ENCODE measurements around the gene PRPH.

Gene PRPH

DNA sequence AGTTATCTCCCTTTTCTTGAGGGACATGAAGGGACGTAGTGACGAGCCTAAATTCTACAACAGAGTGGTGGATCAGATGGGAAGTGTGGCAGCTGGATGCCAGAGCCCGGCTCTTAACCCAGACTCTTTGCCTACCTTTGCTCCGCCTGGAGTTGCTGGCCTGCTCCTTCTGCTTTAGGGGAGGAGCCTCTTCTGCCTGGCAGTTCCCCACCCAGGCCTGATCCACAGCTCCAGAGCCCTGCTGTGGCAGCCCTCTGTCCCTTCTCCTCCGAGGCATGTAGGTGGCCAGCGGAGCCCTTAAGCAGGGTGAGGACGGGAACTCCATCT, 2.3 kb upstream of the PRPH start:
- Histone ChIP-seq H2AFZ (ENCODE audit: low read depth, low read length, severe bottlenecking) (no peak overlapping the region), H3K9ac (ENCODE audit: low read length) (no peak overlapping the region), H3K4me2 (ENCODE audit: low read depth, low read length, poor library complexity, severe bottlenecking) (no peak overlapping the region), H3F3A (ENCODE audit: insufficient read depth) (no peaks in the 10 kb centered on the region), H4K20me1 (ENCODE audit: low read depth, low read length) (no peaks in the 10 kb centered on the region), H3K27ac (ENCODE audit: low read depth, low read length) (no peak overlapping the region), H3K9me3 (ENCODE audit: insufficient read depth, low read length) (no peaks in the 10 kb centered on the region), H3K79me2 (ENCODE audit: insufficient read depth, low read length) (no peaks in the 10 kb centered on the region), H3K4me3 (ENCODE audit: insufficient read depth, low read length, poor library complexity, severe bottlenecking) (no peak overlapping the region), H3K36me3 (ENCODE audit: low read length) (no peaks in the 10 kb centered on the region), H3K9me2 (replicated peaks; ENCODE audit: insufficient read depth, low read length) (no peaks in the 10 kb centered on the region), H3K27me3 (ENCODE audit: low read length) (no peaks in the 10 kb centered on the region)
- TF ChIP-seq EZH2phosphoT487 (conservative IDR thresholded peaks at IDR 0.05; ENCODE audit: low read length): no peak
- TF ChIP-seq, protein P1, sequence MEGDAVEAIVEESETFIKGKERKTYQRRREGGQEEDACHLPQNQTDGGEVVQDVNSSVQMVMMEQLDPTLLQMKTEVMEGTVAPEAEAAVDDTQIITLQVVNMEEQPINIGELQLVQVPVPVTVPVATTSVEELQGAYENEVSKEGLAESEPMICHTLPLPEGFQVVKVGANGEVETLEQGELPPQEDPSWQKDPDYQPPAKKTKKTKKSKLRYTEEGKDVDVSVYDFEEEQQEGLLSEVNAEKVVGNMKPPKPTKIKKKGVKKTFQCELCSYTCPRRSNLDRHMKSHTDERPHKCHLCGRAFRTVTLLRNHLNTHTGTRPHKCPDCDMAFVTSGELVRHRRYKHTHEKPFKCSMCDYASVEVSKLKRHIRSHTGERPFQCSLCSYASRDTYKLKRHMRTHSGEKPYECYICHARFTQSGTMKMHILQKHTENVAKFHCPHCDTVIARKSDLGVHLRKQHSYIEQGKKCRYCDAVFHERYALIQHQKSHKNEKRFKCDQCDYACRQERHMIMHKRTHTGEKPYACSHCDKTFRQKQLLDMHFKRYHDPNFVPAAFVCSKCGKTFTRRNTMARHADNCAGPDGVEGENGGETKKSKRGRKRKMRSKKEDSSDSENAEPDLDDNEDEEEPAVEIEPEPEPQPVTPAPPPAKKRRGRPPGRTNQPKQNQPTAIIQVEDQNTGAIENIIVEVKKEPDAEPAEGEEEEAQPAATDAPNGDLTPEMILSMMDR (IDR thresholded peaks at IDR 0.05; ENCODE audit: insufficient read depth, low read length, poor library complexity, severe bottlenecking): no peak

DNA sequence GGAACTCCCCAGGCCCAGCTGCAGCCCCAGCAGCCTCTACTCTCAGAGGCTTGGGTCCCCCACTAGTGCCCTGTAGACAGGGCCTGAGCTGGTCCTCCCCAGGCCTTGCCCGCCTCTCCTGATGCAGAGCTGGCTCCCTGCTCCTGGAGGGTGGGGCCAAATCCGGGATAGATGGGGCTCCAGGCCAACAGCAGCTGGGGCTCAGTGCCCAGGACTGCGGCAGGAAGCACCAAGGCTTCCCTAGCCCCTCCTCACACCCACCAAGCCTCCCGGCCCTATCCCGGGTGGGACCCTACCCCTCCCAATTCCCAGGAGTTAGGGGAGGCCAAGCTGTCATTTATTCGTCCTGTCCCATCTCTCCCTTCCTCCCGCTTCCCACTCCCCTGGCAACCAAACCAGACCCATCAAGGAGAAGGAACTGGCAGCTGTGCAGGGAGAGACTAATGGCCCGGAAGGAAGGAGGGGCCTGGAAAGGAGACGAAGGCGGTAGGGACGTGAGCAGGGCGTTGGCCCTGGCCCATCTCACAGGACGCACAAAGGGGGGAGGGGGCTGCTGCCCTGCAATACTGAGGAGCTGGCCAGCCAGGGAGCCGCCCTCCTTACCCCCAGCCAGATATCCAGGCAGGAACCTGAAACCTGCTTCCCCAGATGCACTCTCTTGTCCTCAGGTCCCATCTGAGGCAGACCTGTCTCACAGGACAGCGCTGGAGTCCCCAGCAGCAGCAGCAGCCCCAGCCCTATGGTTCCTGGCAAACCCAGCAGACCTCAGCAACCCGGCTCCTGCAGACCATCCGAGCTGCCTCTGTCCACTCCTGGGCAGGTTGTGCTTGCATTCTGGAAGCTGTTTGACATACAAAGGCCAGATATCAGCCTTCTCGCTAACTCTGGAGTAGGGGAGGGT, 1.6 kb upstream of the PRPH start:
- H3K4me2 ChIP-seq (ENCODE audit: low read depth, low read length, poor library complexity, severe bottlenecking): no peak overlapping the region
- no peak for TF ChIP-seq EZH2phosphoT487 (conservative IDR thresholded peaks at IDR 0.05; ENCODE audit: low read length)
- TF ChIP-seq, protein P1 (IDR thresholded peaks at IDR 0.05; ENCODE audit: insufficient read depth, low read length, poor library complexity, severe bottlenecking): no peak
- no peak overlapping the region for H2AFZ ChIP-seq (ENCODE audit: low read depth, low read length, severe bottlenecking)
- no peaks in the 10 kb centered on the region for H3F3A ChIP-seq (ENCODE audit: insufficient read depth)
- no peaks in the 10 kb centered on the region for H3K79me2 ChIP-seq (ENCODE audit: insufficient read depth, low read length)
- H3K27ac ChIP-seq (ENCODE audit: low read depth, low read length): no peak overlapping the region
- H4K20me1 ChIP-seq (ENCODE audit: low read depth, low read length): no peaks in the 10 kb centered on the region
- H3K36me3 ChIP-seq (ENCODE audit: low read length): no peaks in the 10 kb centered on the region
- no peak overlapping the region for H3K9ac ChIP-seq (ENCODE audit: low read length)
- no peaks in the 10 kb centered on the region for H3K27me3 ChIP-seq (ENCODE audit: low read length)
- H3K9me3 ChIP-seq (ENCODE audit: insufficient read depth, low read length): no peaks in the 10 kb centered on the region
- H3K9me2 ChIP-seq (replicated peaks; ENCODE audit: insufficient read depth, low read length): no peaks in the 10 kb centered on the region
- no peak overlapping the region for H3K4me3 ChIP-seq (ENCODE audit: insufficient read depth, low read length, poor library complexity, severe bottlenecking)

DNA sequence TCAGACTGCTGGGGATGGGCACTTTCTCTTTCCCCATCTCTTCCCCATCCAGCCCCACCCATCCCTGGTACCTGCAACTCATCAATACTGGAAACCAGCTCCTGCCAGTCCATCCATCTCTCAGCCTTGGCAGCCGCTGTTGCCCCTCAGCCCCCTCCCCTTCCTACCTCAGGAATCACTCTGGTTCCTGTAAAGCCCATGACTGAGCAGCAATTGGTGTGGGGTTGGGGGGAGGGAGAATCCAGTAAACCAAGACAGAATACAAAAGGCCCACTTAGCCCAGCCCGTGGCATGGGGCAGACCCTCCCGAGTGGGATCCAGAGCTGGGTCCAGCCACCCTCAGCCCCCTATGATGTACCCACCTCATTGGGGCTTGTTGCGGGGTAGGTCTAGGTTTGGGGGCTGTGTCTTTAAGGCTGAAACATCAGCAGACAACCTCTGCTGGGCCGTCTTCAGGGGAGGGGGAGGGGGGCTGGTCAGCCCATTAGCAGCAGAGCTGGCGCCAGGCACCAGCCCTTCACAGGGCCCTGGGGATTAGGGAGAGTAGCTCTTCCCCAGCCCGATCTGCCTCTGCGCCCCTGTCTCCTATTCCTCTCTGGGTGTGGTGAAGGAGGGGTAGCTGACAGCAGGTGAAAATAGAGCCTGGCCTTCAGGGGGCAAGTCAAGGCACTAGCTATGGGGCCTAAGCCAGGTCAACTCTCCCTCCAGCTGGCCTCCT, 702 bp upstream of the PRPH start:
- Histone ChIP-seq H3K4me2 (ENCODE audit: low read depth, low read length, poor library complexity, severe bottlenecking) (no peak overlapping the region), H3K27ac (ENCODE audit: low read depth, low read length) (no peak overlapping the region), H3K4me3 (ENCODE audit: insufficient read depth, low read length, poor library complexity, severe bottlenecking) (no peak overlapping the region), H3K79me2 (ENCODE audit: insufficient read depth, low read length) (no peaks in the 10 kb centered on the region), H3K9me3 (ENCODE audit: insufficient read depth, low read length) (no peaks in the 10 kb centered on the region), H3K9me2 (replicated peaks; ENCODE audit: insufficient read depth, low read length) (no peaks in the 10 kb centered on the region), H4K20me1 (ENCODE audit: low read depth, low read length) (no peaks in the 10 kb centered on the region), H3K36me3 (ENCODE audit: low read length) (no peaks in the 10 kb centered on the region), H3K9ac (ENCODE audit: low read length) (no peak overlapping the region), H2AFZ (ENCODE audit: low read depth, low read length, severe bottlenecking) (no peak overlapping the region), H3K27me3 (ENCODE audit: low read length) (no peaks in the 10 kb centered on the region), H3F3A (ENCODE audit: insufficient read depth) (no peaks in the 10 kb centered on the region)
- no peak for TF ChIP-seq EZH2phosphoT487 (conservative IDR thresholded peaks at IDR 0.05; ENCODE audit: low read length)
- TF ChIP-seq, protein P1 (IDR thresholded peaks at IDR 0.05; ENCODE audit: insufficient read depth, low read length, poor library complexity, severe bottlenecking): no peak
